ENCODE results near the gene GNB1.

The GNB1 gene

DNA sequence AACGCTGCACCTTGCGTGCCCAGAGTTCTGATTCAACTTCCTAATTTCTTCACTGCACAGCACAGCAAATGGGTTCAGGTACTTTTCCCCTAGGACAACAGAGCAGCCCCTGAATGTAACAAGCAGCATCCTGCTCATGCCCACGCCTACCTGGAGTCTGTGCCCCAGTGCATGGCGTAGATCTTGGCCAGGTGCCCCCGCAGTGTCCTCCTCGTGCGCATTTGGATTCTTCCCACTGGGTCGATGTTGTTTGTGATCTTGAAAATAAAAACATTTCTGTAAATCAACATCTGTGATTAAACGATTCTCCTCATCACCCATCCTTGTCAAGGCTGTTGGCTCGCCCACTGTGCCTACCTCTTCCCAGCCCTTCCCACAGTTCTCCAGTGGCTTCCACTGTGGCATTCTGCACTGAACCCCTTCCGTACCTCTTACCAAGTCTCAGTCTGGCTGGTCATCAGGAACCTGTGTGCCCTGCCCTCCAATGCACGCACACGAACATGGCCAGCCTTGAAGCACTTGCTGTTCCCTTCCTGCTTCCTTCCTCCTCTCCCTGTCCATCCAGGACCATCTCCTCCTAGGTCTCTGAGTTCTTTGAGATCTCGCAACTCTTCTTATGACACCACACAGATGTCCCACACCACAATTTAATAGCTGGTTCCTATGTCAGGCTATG is 75.1 kb downstream of the GNB1 start:
- no peak for DNase-seq

GRCh38 chr1:1809489-1809888 is 81.4 kb downstream of the GNB1 start:
- DNase-seq, result no peak

DNA sequence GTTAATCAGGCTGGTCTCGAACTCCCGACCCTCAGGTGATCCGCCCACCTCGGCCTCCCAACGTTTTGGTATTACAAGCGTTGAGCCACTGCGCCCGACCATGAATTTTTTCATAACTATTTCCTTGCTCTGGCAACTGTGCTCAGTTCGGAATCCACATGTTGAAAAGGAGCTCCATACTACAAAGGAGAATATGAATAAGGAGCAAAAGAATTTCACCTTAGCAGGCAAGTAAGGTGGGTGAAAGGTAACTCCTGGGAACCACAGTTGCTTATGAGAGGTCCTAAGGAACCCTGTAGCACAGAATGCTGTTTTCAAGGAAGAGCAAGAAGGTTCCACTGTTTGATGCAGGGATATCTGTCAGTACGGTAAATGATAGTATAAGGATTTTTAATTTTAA is 82.7 kb downstream of the GNB1 start:
- DNase-seq, result no peak

- DNase-seq, result no peak
Measured at GRCh38 chr1:1806890-1807289, 84.0 kb downstream of the GNB1 start.

GRCh38 chr1:1804301-1804700 is 86.6 kb downstream of the GNB1 start:
- no peak for DNase-seq

- no peak for DNase-seq
Measured at GRCh38 chr1:1802871-1803270, 88.0 kb downstream of the GNB1 start.

GRCh38 chr1:1799716-1800115 is 91.2 kb downstream of the GNB1 start:
- no peak for DNase-seq

GRCh38 chr1:1797731-1798341 is 93.1 kb downstream of the GNB1 start:
- no peak for DNase-seq

DNA sequence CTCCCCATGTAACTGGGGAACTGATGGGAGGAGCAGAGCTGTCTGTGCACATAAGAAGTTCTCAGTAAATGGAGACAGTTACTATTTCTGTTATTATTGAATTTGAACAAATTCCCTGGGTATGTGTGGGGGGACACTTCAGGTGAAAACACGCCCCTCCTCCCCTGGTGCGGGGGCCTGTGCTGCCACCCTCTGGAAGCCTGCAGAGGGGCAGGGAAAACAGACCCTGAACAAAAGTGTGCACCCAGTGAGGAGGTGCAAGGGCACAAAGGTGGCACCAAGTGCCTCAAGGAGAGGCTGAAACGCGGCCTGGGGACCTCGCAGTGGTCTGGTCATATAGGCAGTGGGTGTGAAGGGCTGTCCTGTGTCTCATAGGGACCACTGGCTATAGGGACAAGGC is 94.4 kb downstream of the GNB1 start:
- no peak for DNase-seq

GRCh38 chr1:1794999-1795398 is 95.9 kb downstream of the GNB1 start:
- DNase-seq, result no peak

DNA sequence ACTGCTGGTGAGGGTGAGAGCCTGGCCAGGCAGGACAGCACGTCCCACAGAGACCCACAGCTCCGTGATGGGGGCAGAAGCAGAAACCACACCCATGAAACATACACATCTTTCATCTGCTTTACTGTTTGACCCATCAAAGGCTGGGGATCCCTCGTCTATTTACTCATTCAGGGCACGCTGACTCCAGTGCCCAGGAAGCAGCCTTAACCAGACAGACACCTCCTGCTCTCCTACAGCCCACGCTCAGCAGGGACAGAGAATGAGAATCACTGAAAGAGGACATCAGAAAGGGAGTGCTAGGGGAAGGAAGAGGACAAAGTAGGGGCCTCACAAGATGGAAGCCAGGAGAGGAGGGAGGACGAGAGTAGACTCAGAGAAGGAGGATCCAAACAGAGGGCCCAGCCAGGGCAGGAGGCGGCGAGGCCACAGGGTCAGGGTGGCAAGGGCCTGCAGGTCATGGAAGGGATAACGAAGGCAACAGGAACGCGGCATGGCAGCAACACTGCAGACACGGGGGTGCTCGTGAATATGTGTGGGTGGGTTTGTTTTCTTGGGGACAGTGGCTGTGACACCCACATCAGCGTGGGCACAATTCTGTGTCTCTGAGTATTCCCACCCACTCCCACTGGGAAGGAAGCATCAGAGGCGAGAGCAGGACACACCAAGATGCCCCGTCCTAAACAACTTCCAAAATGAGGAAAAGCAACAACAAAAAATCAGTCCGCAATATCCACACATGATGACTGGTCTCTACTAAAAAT is 97.2 kb downstream of the GNB1 start:
- DNase-seq, result no peak

DNA sequence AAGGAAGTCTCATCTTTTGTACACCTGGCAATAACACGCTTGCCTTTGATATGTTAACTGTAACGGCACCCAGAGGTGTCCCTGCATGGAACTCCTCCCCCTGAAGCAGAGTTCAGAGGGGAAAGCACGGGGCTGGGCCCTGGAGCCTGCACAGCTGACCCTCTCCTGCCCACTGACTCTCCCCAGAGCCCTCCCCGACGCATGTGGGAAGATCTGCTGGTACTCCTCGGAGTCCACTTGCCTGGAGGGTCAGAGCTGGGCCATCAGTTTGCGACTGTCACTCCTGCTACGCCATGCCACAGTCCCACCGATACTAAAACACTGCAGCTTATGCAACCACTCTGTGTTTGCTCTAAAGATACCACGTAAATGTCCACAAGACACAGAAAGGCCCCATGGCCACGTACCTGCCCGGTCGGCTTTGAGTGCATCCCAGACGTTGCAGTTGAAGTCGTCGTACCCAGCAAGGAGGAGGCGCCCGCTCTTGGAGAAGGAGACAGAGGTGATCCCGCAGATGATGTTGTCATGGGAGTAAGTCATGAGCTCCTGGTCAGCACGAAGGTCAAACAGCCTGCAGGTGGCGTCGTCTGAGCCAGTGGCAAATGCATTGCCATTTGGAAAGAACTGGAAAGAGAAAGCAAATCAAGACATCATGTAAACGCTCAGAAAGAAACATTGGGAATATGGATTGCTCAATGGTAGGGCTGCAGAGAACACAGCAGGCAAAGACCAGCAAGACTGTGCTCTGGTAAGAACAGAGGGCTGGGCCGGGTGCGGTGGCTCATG is 102.0 kb downstream of the GNB1 start:
- no peak for DNase-seq

- DNase-seq, result no peak
Measured at GRCh38 chr1:1788136-1788535, 102.8 kb downstream of the GNB1 start.

DNA sequence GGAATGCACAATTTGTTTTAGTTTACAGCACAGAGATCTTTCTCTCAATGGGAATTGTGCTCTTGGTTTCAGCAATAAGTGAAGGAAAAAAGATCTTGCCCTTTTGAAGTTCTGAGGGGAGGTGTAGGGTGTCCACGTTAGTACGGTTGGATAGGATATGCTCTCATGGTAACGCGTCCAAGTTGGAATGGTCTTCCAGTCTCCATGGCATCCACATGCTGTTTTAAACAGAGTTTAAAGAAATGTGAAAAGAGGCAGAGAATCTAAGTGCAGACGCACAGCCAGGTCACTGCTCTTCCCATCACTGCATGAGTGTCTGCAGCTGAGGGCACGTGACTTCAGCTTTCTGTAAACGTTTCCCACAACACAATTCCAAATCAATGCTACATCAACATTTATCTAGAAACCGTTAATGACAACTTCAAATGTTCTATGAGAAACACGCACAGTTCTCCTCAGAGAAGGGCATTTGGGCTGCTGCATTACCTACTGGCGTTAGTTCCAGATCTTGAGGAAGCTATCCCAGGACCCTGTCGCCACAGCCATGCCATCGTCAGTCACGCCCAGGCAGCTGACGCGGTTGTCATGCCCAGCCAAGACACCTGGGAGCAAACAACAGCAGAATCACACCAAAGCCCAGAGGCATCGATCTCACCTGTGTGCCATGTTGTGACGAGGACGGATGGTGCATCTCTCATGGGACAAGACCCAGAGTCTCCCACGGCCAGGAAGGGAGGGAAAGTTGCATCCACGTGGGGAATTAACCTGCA is 103.9 kb downstream of the GNB1 start:
- no peak for DNase-seq

GRCh38 chr1:1785666-1786065 is 105.2 kb downstream of the GNB1 start:
- no peak for DNase-seq

DNA sequence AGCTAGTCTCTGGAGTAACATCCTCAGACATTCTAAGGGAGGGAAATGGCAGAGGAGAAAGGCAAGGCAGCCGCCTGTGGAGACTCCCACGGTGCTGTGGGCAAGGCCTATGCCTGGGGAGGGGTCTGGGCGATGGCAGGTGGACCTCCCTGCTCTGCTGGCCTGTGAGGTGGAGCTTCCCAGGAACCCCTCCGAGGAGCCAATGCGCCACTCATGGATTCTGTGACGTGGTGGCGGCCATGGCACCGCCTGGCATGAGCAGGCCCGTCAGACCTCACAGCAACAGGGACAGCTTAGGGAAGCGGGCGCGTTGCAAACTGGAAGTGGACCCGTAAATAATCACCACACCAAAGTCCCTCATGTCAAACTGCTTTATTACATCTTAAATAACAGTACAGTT is 106.0 kb downstream of the GNB1 start:
- no peak for DNase-seq

DNA sequence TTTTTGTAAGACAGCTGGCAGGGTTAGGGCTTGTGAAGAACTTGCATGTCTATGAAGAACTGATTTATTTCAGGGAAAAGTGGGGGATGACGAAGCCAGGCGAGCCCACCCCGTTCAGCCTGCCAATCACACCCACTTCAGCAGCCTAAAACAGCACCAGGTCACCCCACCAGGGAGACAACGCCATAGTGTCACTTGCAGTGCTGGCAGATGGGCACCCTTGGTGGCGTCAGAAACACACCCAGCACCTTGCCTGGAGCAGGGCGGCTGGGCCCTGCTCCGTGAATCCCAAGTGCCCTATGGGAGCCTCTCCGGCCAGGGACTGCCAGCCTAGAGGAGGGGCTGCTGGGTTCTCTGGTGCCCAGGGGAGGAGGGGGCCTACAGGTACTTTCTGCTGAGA is 107.6 kb downstream of the GNB1 start:
- no peak for DNase-seq

DNA sequence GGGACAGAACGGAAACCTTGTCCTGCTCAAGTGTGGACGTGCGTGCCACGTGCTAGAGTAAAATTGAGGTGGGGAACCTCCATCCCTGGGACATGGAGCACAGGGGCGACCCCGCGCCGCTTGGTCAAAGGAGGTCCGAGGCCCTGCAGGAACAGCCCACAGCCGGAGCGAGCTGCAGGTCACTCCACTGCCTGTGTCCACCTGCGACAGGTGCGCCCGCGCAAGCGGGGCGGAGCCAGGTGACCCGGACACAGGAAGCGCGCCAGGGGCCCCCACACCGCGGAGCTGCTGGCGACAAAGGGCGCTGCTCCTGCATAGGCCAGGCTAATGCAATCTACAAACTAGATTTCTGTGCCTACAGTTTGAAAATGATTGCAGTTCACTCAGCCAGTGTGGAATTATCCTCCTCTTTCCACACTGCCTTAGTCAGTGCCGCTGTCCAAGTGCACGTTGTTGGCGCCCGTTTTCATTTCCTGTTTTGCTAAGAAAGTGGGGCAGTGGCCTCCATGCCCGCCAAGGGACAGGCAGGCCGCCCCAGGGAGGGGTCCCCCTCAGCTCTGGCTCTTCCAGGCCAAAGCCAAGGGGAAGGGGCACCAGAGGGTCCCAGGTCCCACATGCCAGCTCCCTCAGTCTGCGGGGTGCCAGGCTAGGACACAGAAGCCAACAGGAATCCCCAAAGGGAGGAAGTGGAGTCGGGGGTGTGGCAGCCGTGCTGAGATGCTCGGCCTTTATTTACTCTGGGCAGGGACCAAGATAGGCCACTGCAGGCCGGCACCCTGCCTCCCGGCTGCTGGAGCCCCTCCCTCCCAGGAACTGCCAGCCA is 108.3 kb downstream of the GNB1 start:
- no peak for DNase-seq

- DNase-seq, result no peak
Measured at GRCh38 chr1:1781526-1781903, 109.4 kb downstream of the GNB1 start.

- DNase-seq, result no peak
Measured at GRCh38 chr1:1780598-1781525, 110.0 kb downstream of the GNB1 start.
